Hematopoietic multipotent progenitor cell treated with erythropoietin and hydrocortisone succinate and interleukin-3 and kit ligand, for 6 days (in vitro differentiated cells): ENCODE results near the gene AACS.
A peak's percentile ranks its signal among the peaks of the same experiment; 100 is the strongest.
"Not testable (repeated sequence)": the region's sequence is repeated elsewhere in the genome, so short reads cannot be mapped to it uniquely, and the experiment has no call there.

Source experiments
- DNase-seq: peaks from one replicate; pipeline ENCODE4 v3.0.0-alpha.2; 2015

The AACS gene

DNA sequence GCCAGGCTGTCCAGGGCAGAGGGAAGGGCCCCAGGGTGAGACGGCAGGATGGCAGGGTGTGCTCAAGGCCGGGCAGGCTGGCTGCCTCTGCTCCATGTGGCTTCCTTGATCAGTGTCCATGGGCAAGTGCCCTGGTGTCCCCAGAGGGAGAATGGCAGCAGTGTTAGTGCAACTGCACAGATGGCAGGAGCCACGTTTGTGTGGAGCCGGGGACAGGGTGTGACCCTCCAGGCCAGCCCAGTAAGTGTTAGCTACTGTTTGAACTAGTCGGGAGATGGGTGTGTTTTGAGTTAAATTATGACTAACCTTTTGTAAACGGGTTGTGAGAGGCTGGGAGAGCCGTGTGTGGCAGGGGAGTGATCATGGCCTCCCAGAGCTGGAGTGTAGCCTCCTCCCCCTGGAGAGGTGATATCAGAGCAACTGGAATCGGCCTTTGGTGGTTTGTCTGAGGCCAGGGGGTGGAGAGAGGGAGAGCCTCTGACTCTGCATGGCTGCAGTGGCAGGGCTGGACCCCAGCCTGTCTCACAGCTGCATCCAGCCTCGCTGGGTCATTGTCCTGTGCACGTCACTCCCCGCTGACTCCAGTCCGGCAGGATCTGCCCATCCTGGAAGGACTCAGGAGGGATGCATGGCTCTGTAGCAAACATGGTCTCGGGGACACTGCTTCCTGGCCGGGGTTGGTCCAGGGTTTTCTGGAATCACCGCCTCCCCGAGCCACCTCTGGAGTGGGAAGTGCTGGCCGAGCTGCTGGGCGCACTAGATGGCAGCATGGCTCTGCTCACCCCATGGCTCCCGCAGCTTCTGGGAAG is 27.8 kb downstream of the AACS start:
- no peak for DNase-seq

DNA sequence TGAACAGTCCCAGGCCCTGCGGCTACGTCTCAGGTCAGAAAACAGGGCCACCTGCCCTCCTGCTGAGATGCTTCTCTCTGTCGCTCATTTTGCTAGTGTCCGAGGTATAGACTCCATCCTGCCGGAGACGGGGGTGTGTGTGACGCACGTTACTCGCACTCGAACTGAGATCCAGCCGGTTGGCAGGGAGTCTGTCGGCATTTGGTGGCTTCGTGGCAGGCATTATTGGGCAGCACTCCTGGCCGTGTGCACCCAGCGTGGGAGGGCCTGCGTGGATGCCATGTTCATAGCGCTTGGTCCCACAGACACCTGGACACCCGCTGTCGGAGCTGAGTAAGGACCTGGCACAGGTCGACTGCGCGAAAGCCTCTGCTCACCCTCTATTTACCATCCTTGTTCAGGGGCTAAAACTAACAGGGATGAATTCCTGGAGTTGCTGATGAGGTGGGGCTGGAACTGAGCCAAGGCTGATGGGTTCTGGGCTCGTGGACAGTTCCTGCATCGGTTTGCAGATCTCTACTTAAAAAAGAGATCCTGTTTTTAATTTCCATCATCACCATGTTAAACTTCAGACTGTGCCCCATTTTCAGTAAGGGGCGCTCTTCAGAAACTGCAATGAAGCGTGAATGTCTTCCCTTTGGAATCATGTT is 28.6 kb downstream of the AACS start:
- no peak for DNase-seq

GRCh38 chr12:125096894-125097293 is 31.7 kb downstream of the AACS start:
- DNase-seq = no peak

DNA sequence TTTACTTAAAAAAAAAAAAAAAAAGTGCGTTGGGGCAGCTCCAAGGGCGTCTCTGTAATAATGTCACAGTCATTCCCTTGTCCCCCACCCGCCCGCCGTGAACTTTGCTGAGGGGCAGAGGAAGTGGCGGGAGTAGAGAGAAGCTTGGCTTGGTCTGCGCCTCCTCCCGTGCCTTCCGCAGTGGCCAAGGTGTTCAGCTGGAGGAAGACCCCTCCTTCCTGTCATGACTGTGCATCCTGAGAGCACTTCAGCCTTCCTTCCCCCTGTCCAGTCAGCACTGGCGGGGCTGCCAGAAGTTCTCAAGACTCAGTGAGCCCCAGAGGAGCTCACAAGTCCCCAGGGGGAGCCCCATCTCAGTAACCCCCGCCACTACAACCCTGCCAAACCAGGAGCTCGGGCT is 32.2 kb downstream of the AACS start:
- DNase-seq = peak; percentile 13

DNA sequence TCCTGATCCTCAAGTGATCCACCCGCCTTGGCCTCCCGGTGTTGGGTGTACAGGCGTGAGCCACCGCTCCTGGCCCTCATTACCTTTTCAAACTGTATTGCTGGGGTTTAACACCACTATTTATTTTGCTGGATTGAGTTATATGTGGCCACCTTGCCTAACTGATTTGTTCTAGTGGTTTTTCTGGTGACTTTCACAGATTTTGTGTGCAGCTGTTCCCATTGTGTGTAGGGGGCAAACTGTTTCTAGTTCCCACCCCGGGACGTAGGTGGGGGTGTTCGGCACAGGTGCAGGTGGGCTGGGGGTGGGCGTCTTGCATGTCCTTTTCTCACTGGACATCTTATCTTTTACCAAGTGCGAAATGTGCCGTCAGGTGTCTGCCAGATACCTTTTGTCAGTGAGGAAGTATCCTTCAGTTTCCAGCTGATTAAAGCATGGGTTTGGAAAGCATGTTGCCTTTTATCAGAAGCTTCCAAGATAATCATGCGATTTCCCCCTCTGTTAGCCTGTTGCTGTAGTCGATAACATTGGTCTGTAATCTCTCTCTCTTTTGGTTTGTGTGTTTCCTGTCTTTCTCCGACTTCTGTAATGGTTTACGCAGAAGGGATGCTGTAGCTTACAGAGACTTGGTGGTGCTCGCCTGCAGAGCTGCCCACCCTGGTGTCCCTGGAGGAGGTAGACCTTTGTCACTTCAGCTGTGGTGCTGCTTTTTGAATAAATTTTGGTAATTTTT is 33.6 kb downstream of the AACS start:
- peak; percentile 37 for DNase-seq

DNA sequence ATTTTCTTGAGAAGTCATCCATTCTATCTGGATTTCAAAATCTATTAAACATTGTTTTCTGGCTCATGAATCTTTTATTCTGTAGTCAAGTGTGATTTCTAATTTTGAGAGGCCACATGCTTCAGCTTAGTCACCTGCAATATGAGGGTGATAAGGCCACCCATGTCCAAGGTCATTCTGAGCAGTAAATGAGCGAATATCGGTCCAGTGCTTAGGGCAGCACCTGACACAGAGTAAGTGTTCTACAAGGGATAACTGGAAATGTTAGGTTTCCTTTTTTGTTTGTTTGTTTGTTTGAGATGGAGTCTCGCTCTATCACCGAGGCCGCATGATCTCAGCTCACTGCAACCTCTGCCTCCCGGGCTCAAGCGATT is 34.2 kb downstream of the AACS start:
- no peak for DNase-seq

- DNase-seq = no peak
Measured at GRCh38 chr12:125100551-125101434, 35.6 kb downstream of the AACS start.

GRCh38 chr12:125104982-125105381 is 39.7 kb downstream of the AACS start:
- DNase-seq = peak; percentile 61

DNA sequence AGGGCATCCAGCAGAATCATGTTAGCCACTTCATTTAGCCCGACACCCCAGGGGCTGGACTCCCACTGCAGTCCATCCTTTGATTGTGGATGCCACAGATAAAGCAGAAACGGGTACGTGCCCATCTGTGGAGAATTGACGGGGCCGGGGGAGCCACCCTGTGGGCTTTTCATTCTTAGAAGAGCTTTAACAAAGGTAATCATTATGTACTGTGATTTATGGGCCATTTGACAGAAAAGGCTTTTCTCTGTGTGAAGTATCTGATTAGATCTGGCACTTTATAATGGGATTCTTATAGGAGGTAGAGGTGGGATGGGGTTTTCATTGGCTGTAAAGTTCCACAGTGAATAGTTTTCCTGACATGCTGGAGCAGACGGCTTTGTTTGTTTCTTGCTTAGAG is 40.4 kb downstream of the AACS start:
- no peak for DNase-seq

- DNase-seq = no peak
Measured at GRCh38 chr12:125110641-125111360, 45.6 kb downstream of the AACS start.

GRCh38 chr12:125111403-125111802 is 46.2 kb downstream of the AACS start:
- peak; percentile 55 for DNase-seq

DNA sequence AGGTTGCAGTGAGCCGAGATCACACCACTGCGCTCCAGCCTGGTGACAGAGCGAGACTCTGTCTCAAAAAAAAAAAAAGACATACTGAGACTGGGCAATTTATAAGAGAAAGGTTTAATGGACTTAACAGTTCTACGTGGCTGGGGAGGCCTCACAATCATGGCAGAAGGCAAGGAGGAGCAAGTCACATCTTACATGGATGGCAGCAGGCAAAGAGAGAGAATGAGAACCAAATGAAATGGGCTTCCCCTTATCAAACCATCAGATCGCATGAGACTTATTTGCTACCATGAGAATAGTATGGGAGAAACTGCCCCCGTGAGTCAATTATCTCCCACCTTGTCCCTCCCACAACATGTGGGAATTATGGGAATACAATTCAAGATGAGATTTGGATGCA is 47.4 kb downstream of the AACS start:
- DNase-seq = not testable (repeated sequence)

DNA sequence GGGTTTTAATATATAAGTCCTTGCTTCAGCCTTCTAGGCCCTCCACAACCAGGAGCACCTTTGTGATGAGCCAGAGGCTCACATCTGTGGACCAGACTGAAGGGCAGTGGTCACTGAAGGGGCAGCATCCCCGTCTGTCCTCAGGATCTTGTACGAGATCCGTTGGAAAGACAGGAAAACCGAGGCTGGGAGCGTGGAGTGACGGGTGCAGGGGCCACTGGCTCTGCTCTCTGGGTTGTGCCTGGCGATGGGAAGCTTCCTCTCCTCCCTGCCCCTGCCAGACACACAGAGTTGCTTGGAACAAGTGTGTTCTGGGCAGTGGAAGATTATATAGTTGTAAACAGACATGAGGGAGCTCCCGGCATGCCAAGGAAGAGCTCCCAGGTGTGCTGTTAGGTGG is 48.0 kb downstream of the AACS start:
- DNase-seq = no peak

GRCh38 chr12:125113789-125114188 is 48.6 kb downstream of the AACS start:
- DNase-seq = no peak

DNA sequence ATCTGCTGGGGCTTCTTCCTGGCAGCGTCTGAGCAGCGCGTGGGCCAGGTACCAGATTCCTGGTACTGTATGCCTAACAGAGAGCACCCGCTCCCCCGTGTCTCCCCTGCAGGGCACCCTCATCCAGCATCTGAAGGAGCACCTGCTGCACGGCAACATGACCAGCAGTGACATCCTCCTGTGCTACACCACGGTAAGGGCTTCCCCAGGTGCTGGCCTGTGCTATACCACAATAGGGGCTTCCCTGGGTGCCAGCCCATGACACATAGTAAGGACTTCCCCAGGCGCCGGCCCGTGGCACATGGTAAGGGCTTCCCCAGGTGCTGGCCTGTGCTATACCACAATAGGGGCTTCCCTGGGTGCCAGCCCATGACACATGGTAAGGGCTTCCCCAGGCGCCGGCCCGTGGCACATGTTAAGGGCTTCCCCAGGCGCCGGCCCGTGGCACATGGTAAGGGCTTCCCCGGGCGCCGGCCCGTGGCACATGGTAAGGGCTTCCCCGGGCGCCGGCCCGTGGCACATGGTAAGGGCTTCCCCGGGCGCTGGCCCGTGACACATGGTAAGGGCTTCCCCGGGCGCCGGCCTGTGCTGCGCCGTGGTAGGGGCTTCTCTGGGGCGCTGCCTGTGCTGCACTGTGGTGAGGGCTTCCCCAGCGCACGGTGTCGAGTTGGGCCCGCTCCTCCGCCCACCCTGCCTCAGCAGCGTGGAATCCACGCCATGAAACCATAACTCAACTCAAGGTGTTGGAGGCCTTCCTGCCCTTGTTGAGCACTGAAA is 49.3 kb downstream of the AACS start:
- DNase-seq = no peak

DNA sequence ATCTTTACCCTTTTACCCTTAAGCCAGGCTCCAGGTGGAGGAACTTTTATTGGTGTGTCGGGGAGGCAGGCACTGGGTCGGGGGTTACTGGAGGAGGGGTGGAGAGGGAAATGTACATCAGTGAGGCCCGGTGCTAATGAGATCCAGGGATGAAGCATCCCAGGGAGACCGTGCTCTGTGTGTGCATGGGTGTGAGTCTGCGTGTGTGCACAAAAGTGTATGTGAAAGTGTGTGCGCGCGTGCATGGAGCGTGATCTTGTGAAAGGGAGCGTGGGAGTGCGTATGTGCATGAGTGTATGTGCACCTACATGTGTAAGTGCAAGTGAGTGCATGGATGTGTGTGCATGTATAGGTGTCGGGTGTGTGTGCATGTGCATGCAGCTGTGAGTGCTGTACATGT is 55.3 kb downstream of the AACS start:
- DNase-seq = no peak

DNA sequence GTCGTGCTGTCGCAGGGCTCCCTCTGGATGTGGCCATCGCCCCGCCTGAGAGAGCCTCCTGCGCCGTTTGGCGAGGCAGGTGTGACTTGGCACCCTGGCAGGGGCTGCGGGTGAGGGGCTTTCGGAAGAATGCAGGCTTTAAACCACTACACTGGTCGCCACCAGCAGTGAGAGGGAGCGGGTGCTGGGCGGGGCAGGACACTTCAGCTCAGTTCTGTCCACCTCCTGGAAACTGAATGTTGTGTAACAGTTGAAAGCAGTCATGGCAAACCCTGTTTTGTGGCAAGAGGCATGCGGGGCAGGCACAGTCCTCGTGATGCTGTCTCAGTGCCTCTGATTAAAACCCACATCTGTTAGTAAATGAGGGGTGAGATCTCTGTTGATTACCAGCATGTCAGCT is 55.9 kb downstream of the AACS start:
- peak; percentile 48 for DNase-seq

DNA sequence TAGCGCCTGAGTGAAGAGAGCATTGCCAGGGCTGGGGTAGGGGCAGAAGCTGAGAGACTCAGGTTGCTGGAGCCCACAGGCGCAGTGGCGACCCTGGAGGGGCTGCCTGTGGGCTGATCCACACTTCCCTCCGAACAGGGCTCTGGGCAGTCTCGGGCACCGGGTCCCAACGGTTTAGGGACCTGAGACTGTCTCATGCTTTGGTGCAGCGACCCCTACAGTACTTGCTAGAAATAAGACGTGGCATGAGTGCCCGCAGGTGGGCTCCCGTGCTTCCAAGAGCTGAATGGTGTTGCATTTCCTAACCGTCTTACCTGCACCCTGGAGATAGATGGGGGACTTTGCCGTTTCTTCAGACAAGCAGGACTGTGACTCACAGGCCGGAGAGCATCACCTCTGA is 57.4 kb downstream of the AACS start:
- no peak for DNase-seq

DNA sequence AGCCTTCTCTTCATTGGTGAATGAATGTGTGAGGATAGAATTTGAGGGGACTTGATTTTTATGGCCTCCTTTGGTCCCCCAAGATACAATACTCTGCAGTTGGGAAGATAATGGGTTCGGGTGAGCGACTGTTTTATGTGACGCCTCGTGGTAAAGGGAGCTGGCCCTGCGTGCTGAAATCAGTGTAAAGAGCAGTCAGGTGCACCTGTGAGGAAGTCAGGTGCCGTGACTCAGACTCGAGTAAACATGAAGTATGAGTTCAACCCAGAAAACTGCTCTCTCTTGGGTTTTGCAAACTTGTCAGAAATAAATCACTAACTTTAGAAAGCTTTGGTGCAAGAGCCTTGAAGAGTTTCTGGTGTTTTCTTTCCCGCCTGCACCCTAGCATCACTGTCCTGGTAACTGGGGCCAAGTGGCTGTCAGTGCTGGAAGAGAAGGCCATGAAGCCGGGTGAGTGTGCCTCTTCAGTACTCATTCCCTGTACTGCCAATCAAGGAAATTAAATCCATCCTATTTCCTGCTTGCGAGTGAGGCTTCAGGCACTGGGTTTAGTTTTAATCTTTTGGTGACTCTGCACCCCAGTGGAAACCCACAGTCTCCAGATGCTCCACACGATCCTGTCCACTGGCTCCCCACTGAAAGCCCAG is 59.2 kb downstream of the AACS start:
- DNase-seq = no peak

DNA sequence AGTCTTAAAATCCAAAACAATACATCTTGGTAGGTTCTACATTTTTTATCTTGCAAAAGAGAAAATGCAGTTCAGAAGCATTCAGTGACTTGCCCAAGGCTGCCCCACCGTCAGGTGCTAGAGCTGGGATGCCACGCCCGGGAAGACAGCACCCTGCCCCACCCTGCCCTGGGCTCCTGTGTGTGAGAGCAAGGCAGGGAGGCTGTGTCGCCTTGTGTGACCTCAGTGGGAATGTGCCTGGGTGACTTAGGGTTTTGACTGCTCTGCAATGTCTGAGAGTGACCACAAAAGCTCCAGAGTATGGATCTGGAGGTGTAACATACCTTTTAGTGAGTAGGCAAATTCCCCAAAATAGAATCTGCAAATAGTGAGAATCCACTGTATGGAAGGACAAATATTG is 60.0 kb downstream of the AACS start:
- no peak for DNase-seq
